HCT116 (cell line): ENCODE measurements around the gene EIF4G3. TPM values are rescaled to one million over a fixed set of nuclear protein-coding genes. Genes with fewer than 3 reads are reported as not detected.

ENCODE experiments used
- ATAC-seq: fragments of 200-7000 bp; cut with Tn5 transposase; 2 replicates; pipeline ENCODE4 v1.9.1; 2020; ENCODE audit warnings: mild to moderate bottlenecking, moderate library complexity
- BruUV-seq: library from RNA; stranded (reverse); fragments of 400-500 nt; replicated peaks from 2 replicates; lab custom pipeline; 2021; lab: Mats Ljungman, UMichigan
- CTCF ChIA-PET: fragments of 300-600 bp; sonication (Branson Sonifier 250); formaldehyde crosslinking; loops from one replicate; lab custom pipeline; 2021; ENCODE audit warnings: antibody characterized with exemption; lab: Charles Lee
- POLR2A ChIA-PET: fragments of 300-600, 350-600 bp; sonication (Branson Sonifier 250); formaldehyde crosslinking; loops from one replicate; lab custom pipeline; 2021; ENCODE audit warnings: antibody characterized with exemption; lab: Charles Lee
- RAD21 ChIA-PET, 2 experiments: fragments of 300-600 bp; sonication (Branson Sonifier 250); formaldehyde crosslinking; loops; one replicate each; lab custom pipeline; 2023; ENCODE audit warnings: low total read pairs in 2 of 2; ENCODE audit not compliant: uncharacterized antibody in 2 of 2, unreplicated experiment in 2 of 2, low non-redundant PET in 1 of 2; lab: Charles Lee
- DNase-seq: peaks from one replicate; pipeline ENCODE4 v3.0.0-alpha.2; 2010; ENCODE audit warnings: low read depth, low spot score
- H2AFZ ChIP-seq: fragments of 200-600 bp; shearing (Covaris generic), sonication (generic); 2 replicates; pipeline ENCODE4 v1.6.1; 2017; ENCODE audit warnings: low read depth, mixed run types, mixed read lengths, antibody characterized with exemption, low read length; ENCODE audit not compliant: poor library complexity, severe bottlenecking
- H3K27ac ChIP-seq: 2 replicates; pipeline ENCODE4 v1.5.1; 2012; ENCODE audit warnings: low read depth, low read length
- H3K27me3 ChIP-seq: fragments of 200-600 bp; sonication (generic); 2 replicates; pipeline ENCODE4 v1.6.1; 2016; ENCODE audit warnings: mixed run types, low read length, mixed read lengths; ENCODE audit not compliant: insufficient read depth
- H3K36me3 ChIP-seq, 2 experiments: fragments of 200-500 bp in 1 of 2; fragments of 200-600 bp in 1 of 2; sonication (Bioruptor generic) in 1 of 2; sonication (generic) in 1 of 2; 2 replicates each; pipeline versions ENCODE4 v1.5.1 to v1.6.1; 2014 to 2016; ENCODE audit warnings: low read length in 2 of 2, inconsistent platforms in 1 of 2, mixed read lengths in 1 of 2, mixed run types in 1 of 2; ENCODE audit not compliant: insufficient read depth in 2 of 2, control insufficient read depth in 1 of 2
- H3K4me1 ChIP-seq, 2 experiments: fragments of 200-600 bp in 1 of 2; sonication (generic) in 1 of 2; 2 replicates each; pipeline versions ENCODE4 v1.5.1 to v1.6.1; 2012 to 2017; ENCODE audit warnings: low read length in 2 of 2, inconsistent platforms in 1 of 2, mild to moderate bottlenecking in 1 of 2, mixed read lengths in 1 of 2, mixed run types in 1 of 2, moderate library complexity in 1 of 2; ENCODE audit not compliant: insufficient read depth in 2 of 2, control insufficient read depth in 1 of 2
- H3K4me2 ChIP-seq: fragments of 200-600 bp; sonication (generic); 2 replicates; pipeline ENCODE4 v1.6.1; 2017; ENCODE audit warnings: mixed run types, low read length, mixed read lengths
- H3K4me3 ChIP-seq, 2 experiments: fragments of 200-600 bp in 1 of 2; sonication (generic) in 1 of 2; replicated peaks in 1 of 2; 2 replicates each; pipeline ENCODE4 v1.5.1; 2011 to 2016; ENCODE audit warnings: low read length in 2 of 2, control low read depth in 1 of 2, low read depth in 1 of 2, mild to moderate bottlenecking in 1 of 2, mixed read lengths in 1 of 2, mixed run types in 1 of 2
- H3K79me2 ChIP-seq: fragments of 200-600 bp; sonication (generic); 2 replicates; pipeline ENCODE4 v1.6.1; 2017; ENCODE audit warnings: mild to moderate bottlenecking, mixed run types, low read length, moderate library complexity, mixed read lengths; ENCODE audit not compliant: insufficient read depth
- H3K9ac ChIP-seq: fragments of 200-600 bp; sonication (generic); 2 replicates; pipeline ENCODE4 v1.6.1; 2016; ENCODE audit warnings: low read length, mixed read lengths
- H3K9me2 ChIP-seq: fragments of 200-600 bp; sonication (generic), shearing (Covaris generic); 2 replicates; pipeline ENCODE4 v1.6.1; 2017; ENCODE audit warnings: mixed run types, mild to moderate bottlenecking, moderate library complexity; ENCODE audit not compliant: insufficient read depth
- H3K9me3 ChIP-seq, 2 experiments: fragments of 200-500 bp in 1 of 2; fragments of 200-600 bp in 1 of 2; sonication (Bioruptor generic) in 1 of 2; sonication (generic) in 1 of 2; 2 replicates each; pipeline ENCODE4 v1.6.1; 2014 to 2017; ENCODE audit warnings: low read length in 2 of 2, mixed read lengths in 2 of 2, inconsistent platforms in 1 of 2, low read depth in 1 of 2, mild to moderate bottlenecking in 1 of 2, mixed run types in 1 of 2, moderate library complexity in 1 of 2; ENCODE audit not compliant: control insufficient read depth in 1 of 2, insufficient read depth in 1 of 2
- H4K20me1 ChIP-seq: fragments of 200-600 bp; sonication (generic), shearing (Covaris generic); 2 replicates; pipeline ENCODE4 v1.6.1; 2017; ENCODE audit warnings: mixed run types, mild to moderate bottlenecking, moderate library complexity; ENCODE audit not compliant: insufficient read depth
- CBX3 ChIP-seq: IDR thresholded peaks from 2 replicates; pipeline ENCODE4 v1.6.1; 2012; ENCODE audit warnings: low read depth
- CEBPB ChIP-seq: IDR thresholded peaks from 2 replicates; pipeline ENCODE4 v1.6.1; 2012; ENCODE audit warnings: low read depth
- EGR1 ChIP-seq: IDR thresholded peaks from 2 replicates; pipeline ENCODE4 v1.6.1; 2012; ENCODE audit warnings: low read depth
- ELF1 ChIP-seq: IDR thresholded peaks from 2 replicates; pipeline ENCODE4 v1.6.1; 2012; ENCODE audit warnings: low read depth, borderline replicate concordance
- EZH2 ChIP-seq: fragments of 200-600 bp; sonication (generic); IDR thresholded peaks from 2 replicates; pipeline ENCODE4 v1.6.1; 2017; ENCODE audit warnings: antibody characterized with exemption, mixed run types
- EZH2phosphoT487 ChIP-seq: fragments of 200-600 bp; IDR thresholded peaks from 2 replicates; pipeline ENCODE4 v1.6.1; 2018; ENCODE audit warnings: antibody characterized with exemption, borderline replicate concordance
- JUND ChIP-seq: IDR thresholded peaks from 2 replicates; pipeline ENCODE4 v1.6.1; 2012
- POLR2A ChIP-seq: IDR thresholded peaks from 2 replicates; pipeline ENCODE4 v1.7.0; 2011; ENCODE audit warnings: borderline replicate concordance; ENCODE audit not compliant: insufficient read depth, insufficient read length; ENCODE audit errors: extremely low read depth
- RAD21 ChIP-seq: IDR thresholded peaks from 2 replicates; pipeline ENCODE4 v1.6.1; 2012; ENCODE audit warnings: low read depth, mild to moderate bottlenecking
- SIN3A ChIP-seq: IDR thresholded peaks from 2 replicates; pipeline ENCODE4 v1.6.1; 2012; ENCODE audit warnings: low read depth
- SRF ChIP-seq: IDR thresholded peaks from 2 replicates; pipeline ENCODE4 v1.6.1; 2012; ENCODE audit warnings: low read depth
- TCF7L2 ChIP-seq: IDR thresholded peaks from 2 replicates; pipeline ENCODE4 v1.7.0; 2011; ENCODE audit warnings: borderline replicate concordance, inconsistent platforms; ENCODE audit not compliant: insufficient read depth, insufficient read length; ENCODE audit errors: extremely low read depth
- ZFX ChIP-seq: fragments of 450-650 bp; IDR thresholded peaks from 2 replicates; pipeline ENCODE4 v1.6.1; 2017
- ZNF274 ChIP-seq: fragments of 200-500 bp; sonication (Bioruptor generic); IDR thresholded peaks from 2 replicates; pipeline ENCODE4 v1.6.1; 2014; ENCODE audit warnings: mild to moderate bottlenecking, low read depth, low read length, inconsistent platforms
- intact Hi-C: fragments of 100-400 bp; cut with micrococcal nuclease; formaldehyde crosslinking; loops from 2 replicates; pipeline ENCODE4 v1.10.0; 2022
- total RNA-seq: library from RNA; stranded (reverse); gene quantifications from one replicate; pipeline ENCODE4 v1.2.1, GENCODE V29; 2021; ENCODE audit not compliant: unreplicated experiment
- TF ChIP-seq, protein P1 (sequence below): IDR thresholded peaks from 2 replicates; pipeline ENCODE4 v1.6.1; 2012
- TF ChIP-seq, protein P2 (sequence below): IDR thresholded peaks from 2 replicates; pipeline ENCODE4 v1.6.1; 2012
- TF ChIP-seq, protein P3 (sequence below): IDR thresholded peaks from 2 replicates; pipeline ENCODE4 v1.6.1; 2012; ENCODE audit warnings: low read depth
- TF ChIP-seq, protein P4 (sequence below): IDR thresholded peaks from 2 replicates; pipeline ENCODE4 v1.6.1; 2011; ENCODE audit warnings: mild to moderate bottlenecking, low read length, moderate library complexity; ENCODE audit not compliant: insufficient replicate concordance; ENCODE audit errors: extremely low read depth
- TF ChIP-seq, protein P5 (sequence below), 3 experiments: fragments of 200-600 bp in 1 of 3; sonication (generic) in 1 of 3; IDR thresholded peaks in 2 of 3; conservative IDR thresholded peaks in 1 of 3; 2 replicates each; pipeline ENCODE4 v1.5.1; 2012 to 2017; ENCODE audit warnings: low read depth in 2 of 3, low read length in 2 of 3, antibody characterized with exemption in 1 of 3, borderline replicate concordance in 1 of 3, control low read depth in 1 of 3, mild to moderate bottlenecking in 1 of 3, mixed read lengths in 1 of 3, mixed run types in 1 of 3, moderate library complexity in 1 of 3; ENCODE audit not compliant: insufficient read depth in 1 of 3

Gene EIF4G3
- total RNA-seq, 1 experiment from 2014 or later: 40.1 TPM

DNA sequence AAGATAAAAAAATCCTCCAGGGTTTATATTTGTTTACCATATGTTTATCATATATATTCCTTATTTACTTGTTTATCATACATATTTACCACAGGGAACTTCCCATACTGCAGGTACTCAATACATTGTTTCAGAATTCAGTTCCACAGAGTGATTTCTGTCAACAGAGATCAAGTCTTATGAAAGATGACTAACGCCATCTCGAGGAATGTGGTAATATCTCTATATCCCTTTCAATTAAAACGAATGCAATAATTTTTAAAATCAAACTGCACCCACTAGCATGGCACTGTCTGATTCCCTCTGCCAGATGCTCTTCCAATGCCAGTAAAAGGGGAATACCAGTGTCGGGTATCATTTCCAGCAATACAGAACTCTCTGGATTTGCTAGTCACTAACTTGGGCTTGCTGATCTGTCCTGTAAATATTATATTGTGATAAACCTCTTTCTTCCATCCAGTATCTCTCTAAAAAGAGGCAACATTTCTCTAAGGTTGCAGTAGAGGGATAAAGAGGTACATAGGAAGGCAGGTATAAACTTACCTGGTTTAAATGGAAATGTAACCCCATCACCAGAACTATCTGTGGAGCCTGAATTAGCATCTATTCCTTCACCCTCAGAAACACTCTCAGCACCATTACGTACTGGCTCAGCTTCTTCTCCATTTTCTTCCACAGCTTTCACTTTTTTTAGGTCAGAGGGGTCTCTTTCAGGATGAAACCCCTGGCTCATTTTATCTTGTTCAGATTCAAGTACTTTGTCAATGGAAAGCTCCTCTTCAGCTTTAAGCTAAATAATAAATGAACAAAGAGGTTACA, 277.3 kb downstream of the EIF4G3 start:
- no peak overlapping the region for H3K9ac ChIP-seq
- DNase-seq: no peak

More for the DNA sequence above, 277.3 kb downstream of the EIF4G3 start:
- no peaks in the 10 kb centered on the region for H3K36me3 ChIP-seq
- no peak overlapping the region for H3K4me2 ChIP-seq
- ChIA-PET CTCF (interaction anchor here (0.7 kb wide), 1 partner anchor 32 kb away, joined by 4 read pairs; no protein-coding TSS in a partner anchor), RAD21 (no interaction called here), POLR2A (no interaction called here)
- H3K27me3 ChIP-seq: no peaks in the 10 kb centered on the region
- no peaks in the 10 kb centered on the region for H3K9me3 ChIP-seq
- H3K79me2 ChIP-seq: no peaks in the 10 kb centered on the region
- H3K4me1 ChIP-seq: no peaks in the 10 kb centered on the region
- H4K20me1 ChIP-seq: no peaks in the 10 kb centered on the region; the same call in 1 of the 2 replicates
- H2AFZ ChIP-seq: no peak overlapping the region
- H3K27ac ChIP-seq: no peak overlapping the region
- intact Hi-C loops: no loop called here
- no peak for TF ChIP-seq CBX3
- no peak for TF ChIP-seq JUND
- TF ChIP-seq, protein P1, sequence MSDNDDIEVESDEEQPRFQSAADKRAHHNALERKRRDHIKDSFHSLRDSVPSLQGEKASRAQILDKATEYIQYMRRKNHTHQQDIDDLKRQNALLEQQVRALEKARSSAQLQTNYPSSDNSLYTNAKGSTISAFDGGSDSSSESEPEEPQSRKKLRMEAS: no peak
- no peak for TF ChIP-seq RAD21
- no peak for TF ChIP-seq EZH2phosphoT487
- no peak for TF ChIP-seq ZFX
- TF ChIP-seq, protein P2, sequence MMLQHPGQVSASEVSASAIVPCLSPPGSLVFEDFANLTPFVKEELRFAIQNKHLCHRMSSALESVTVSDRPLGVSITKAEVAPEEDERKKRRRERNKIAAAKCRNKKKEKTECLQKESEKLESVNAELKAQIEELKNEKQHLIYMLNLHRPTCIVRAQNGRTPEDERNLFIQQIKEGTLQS: no peak
- TF ChIP-seq SRF: no peak
- no peak for TF ChIP-seq EGR1
- TF ChIP-seq TCF7L2: no peak
- TF ChIP-seq, protein P3, sequence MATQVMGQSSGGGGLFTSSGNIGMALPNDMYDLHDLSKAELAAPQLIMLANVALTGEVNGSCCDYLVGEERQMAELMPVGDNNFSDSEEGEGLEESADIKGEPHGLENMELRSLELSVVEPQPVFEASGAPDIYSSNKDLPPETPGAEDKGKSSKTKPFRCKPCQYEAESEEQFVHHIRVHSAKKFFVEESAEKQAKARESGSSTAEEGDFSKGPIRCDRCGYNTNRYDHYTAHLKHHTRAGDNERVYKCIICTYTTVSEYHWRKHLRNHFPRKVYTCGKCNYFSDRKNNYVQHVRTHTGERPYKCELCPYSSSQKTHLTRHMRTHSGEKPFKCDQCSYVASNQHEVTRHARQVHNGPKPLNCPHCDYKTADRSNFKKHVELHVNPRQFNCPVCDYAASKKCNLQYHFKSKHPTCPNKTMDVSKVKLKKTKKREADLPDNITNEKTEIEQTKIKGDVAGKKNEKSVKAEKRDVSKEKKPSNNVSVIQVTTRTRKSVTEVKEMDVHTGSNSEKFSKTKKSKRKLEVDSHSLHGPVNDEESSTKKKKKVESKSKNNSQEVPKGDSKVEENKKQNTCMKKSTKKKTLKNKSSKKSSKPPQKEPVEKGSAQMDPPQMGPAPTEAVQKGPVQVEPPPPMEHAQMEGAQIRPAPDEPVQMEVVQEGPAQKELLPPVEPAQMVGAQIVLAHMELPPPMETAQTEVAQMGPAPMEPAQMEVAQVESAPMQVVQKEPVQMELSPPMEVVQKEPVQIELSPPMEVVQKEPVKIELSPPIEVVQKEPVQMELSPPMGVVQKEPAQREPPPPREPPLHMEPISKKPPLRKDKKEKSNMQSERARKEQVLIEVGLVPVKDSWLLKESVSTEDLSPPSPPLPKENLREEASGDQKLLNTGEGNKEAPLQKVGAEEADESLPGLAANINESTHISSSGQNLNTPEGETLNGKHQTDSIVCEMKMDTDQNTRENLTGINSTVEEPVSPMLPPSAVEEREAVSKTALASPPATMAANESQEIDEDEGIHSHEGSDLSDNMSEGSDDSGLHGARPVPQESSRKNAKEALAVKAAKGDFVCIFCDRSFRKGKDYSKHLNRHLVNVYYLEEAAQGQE: no peak
- TF ChIP-seq ELF1: no peak
- TF ChIP-seq EZH2: no peak
- TF ChIP-seq CEBPB: no peak
- TF ChIP-seq, protein P4, sequence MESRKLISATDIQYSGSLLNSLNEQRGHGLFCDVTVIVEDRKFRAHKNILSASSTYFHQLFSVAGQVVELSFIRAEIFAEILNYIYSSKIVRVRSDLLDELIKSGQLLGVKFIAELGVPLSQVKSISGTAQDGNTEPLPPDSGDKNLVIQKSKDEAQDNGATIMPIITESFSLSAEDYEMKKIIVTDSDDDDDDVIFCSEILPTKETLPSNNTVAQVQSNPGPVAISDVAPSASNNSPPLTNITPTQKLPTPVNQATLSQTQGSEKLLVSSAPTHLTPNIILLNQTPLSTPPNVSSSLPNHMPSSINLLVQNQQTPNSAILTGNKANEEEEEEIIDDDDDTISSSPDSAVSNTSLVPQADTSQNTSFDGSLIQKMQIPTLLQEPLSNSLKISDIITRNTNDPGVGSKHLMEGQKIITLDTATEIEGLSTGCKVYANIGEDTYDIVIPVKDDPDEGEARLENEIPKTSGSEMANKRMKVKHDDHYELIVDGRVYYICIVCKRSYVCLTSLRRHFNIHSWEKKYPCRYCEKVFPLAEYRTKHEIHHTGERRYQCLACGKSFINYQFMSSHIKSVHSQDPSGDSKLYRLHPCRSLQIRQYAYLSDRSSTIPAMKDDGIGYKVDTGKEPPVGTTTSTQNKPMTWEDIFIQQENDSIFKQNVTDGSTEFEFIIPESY: no peak
- TF ChIP-seq SIN3A: no peak
- TF ChIP-seq, protein P5, sequence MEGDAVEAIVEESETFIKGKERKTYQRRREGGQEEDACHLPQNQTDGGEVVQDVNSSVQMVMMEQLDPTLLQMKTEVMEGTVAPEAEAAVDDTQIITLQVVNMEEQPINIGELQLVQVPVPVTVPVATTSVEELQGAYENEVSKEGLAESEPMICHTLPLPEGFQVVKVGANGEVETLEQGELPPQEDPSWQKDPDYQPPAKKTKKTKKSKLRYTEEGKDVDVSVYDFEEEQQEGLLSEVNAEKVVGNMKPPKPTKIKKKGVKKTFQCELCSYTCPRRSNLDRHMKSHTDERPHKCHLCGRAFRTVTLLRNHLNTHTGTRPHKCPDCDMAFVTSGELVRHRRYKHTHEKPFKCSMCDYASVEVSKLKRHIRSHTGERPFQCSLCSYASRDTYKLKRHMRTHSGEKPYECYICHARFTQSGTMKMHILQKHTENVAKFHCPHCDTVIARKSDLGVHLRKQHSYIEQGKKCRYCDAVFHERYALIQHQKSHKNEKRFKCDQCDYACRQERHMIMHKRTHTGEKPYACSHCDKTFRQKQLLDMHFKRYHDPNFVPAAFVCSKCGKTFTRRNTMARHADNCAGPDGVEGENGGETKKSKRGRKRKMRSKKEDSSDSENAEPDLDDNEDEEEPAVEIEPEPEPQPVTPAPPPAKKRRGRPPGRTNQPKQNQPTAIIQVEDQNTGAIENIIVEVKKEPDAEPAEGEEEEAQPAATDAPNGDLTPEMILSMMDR (IDR thresholded peaks at IDR 0.05 in 2 of 3, conservative IDR thresholded peaks at IDR 0.05 in 1 of 3; ENCODE audit: borderline replicate concordance in 1 of 3, insufficient read depth in 1 of 3, low read depth in 2 of 3, low read length in 2 of 3): no peak
- TF ChIP-seq ZNF274: no peak
- no peak for TF ChIP-seq POLR2A
- TF ChIP-seq, all 23 proteins: peak for 0
- Histone ChIP-seq H3K9me2 (no peaks in the 10 kb centered on the region), H3K4me3 (no peak overlapping the region)
- ATAC-seq: no peak
- BruUV-seq: no TSS peak
